ENCODE results near the gene ARRDC1.
A peak's percentile ranks its signal among the peaks of the same experiment; 100 is the strongest.
"Not testable (repeated sequence)": the region's sequence is repeated elsewhere in the genome, so short reads cannot be mapped to it uniquely, and the experiment has no call there.

Gene ARRDC1, protein sequence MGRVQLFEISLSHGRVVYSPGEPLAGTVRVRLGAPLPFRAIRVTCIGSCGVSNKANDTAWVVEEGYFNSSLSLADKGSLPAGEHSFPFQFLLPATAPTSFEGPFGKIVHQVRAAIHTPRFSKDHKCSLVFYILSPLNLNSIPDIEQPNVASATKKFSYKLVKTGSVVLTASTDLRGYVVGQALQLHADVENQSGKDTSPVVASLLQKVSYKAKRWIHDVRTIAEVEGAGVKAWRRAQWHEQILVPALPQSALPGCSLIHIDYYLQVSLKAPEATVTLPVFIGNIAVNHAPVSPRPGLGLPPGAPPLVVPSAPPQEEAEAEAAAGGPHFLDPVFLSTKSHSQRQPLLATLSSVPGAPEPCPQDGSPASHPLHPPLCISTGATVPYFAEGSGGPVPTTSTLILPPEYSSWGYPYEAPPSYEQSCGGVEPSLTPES

GRCh38 chr9:137605121-137606004, at the start of gene ARRDC1:
Gene ARRDC1, plus strand, starts transcription at chr9:137605686. Its CDS starts 32 bp downstream, at chr9:137605718.
- DNase-seq: peak; percentile 86

GRCh38 chr9:137556069-137556838, 49.2 kb upstream of the ARRDC1 start:
- DNase-seq: no peak

GRCh38 chr9:137558127-137558526, 47.4 kb upstream of the ARRDC1 start:
- no peak for DNase-seq

GRCh38 chr9:137564134-137564533, 41.4 kb upstream of the ARRDC1 start:
- DNase-seq: no peak

GRCh38 chr9:137564817-137565411, 40.6 kb upstream of the ARRDC1 start:
- no peak for DNase-seq

- DNase-seq: not testable (repeated sequence)
These were observed 37.0 kb upstream of the ARRDC1 start for GRCh38 chr9:137568445-137568844.

GRCh38 chr9:137569609-137570203, 35.8 kb upstream of the ARRDC1 start:
- DNase-seq: no peak

GRCh38 chr9:137570566-137570965, 34.9 kb upstream of the ARRDC1 start:
- no peak for DNase-seq

- no peak for DNase-seq
These were observed 31.3 kb upstream of the ARRDC1 start for GRCh38 chr9:137574192-137574591.

GRCh38 chr9:137575364-137575715, 30.1 kb upstream of the ARRDC1 start:
- DNase-seq: no peak

DNA sequence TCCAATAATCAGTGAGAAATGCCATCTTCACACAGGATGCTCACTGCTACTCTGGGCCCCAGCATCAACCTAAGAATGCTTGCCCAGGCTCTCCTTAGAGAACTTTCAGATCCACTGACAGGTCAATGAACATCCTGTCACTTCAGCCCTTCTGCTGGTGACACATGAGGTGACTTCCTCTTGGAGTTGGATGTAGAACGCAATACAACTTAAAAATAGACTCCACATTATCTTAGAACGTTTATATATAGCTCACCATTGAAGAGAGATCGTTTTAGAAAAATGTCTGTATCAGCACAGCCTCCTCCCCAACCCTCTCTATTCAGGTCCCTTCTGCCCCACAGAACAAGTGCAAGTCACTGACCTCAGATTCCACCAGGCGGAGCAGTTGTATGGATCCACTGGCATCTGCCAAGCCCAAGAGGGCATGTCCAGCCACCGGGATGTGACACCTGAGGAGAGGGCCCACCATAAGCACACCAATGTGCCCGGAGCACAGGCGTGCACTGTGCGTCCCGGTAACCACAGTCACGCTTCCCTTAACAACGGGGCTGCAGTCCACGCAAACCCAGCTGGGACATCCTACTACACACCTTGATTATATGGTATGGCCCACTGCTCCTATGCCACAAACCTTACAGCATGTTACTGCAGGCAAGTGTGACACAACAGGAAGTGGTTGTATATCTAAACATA, 29.6 kb upstream of the ARRDC1 start:
- no peak for DNase-seq

- DNase-seq: peak; percentile 86
These were observed 26.8 kb upstream of the ARRDC1 start, which contains the start of gene DPH7 for GRCh38 chr9:137578518-137579258. Gene DPH7, minus strand, starts transcription at chr9:137578925. Its CDS starts 148 bp downstream, at chr9:137578777.

- no peak for DNase-seq
These were observed 26.3 kb upstream of the ARRDC1 start for GRCh38 chr9:137579259-137579604.

GRCh38 chr9:137580209-137580953, 25.1 kb upstream of the ARRDC1 start:
- DNase-seq: peak; percentile 10

GRCh38 chr9:137580954-137581322, 24.5 kb upstream of the ARRDC1 start:
- DNase-seq: no peak

- no peak for DNase-seq
These were observed 23.9 kb upstream of the ARRDC1 start for GRCh38 chr9:137581361-137582285.

DNA sequence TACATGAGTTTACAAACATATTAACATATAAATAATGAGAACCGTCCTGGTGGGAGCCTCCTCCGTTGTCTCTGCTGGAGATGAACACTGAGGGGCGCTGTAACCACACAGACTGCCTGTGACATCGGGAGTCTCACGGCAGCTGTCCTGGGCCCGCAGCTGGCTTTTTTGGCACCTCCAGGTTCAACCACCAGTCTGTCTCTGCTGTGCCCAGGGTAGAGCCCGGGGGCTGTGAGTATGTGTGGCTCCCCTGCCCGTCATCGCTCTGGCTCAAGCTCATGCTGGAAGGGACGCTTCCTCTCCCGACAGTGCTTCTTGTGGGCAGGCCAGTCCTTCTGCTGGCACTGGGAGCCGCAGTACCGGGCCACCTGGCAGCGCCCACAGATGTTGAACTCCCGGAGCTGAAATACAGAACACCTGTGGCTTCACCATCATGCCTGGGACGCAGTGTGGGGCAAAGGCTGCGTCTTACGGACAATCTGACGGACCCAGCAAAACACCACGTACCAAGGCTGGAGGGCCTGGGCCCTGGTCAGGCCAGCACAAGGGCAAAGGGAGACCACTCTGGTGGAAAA, 23.1 kb upstream of the ARRDC1 start:
- no peak for DNase-seq

DNA sequence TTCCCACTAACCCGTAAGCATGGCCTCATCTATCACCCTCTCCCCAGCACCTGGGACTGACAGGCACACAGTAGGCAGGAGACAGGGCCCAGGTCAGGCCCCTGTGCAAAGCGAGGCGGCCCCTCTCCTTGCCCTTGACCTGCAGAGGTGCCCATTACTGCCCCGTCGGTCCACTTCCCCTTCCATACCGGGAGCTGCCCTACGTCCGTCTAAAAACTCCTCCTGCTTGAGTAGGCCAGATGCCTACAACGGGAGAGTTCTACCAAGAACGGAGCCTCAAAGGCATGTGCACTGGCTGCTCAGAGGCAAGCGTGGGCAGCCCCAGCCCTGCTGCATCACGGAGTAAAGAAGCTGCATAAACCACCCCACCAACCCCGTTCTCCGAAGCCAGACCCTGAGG, 22.1 kb upstream of the ARRDC1 start:
- DNase-seq: no peak

DNA sequence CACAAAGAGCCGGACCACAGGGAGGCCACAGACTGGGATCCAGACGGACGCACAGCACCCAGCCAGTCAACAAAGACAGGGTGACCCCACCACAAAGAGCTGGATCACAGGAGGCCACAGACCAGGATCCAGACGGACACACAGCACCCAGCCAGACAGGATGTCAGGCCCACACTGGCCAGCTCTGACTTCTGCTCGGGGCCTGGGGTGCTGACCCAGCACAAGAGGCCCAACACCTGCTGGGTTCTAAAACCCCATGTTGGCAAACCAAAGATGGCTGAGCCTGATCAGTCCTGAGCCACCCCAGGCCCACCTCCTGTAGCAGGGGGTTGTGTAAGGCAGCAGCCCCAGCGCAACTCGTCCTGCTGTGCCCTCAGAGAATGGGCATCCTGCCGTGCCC, 21.5 kb upstream of the ARRDC1 start:
- no peak for DNase-seq
